ENCODE results near the gene C1orf21.

The C1orf21 gene

DNA sequence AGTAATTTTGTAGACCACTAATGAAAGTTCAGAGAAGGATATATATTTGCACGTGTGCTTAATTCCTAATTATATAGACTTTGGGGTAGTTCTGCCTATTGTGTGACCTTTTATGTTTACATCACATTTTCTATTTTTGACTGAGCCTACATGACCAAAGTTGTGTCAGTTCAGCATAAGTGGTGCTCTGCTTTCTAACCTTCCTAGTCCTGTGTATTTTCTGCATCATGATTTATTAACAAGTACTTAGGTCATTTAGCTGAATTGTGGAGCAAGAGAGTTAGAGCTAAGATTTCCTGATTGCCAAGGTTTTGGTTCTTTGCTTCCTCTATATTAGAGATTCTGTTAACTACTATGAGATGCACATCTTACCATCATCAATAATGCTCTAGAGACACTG lies 176.0 kb downstream of the C1orf21 start:
- no peak for DNase-seq

DNA sequence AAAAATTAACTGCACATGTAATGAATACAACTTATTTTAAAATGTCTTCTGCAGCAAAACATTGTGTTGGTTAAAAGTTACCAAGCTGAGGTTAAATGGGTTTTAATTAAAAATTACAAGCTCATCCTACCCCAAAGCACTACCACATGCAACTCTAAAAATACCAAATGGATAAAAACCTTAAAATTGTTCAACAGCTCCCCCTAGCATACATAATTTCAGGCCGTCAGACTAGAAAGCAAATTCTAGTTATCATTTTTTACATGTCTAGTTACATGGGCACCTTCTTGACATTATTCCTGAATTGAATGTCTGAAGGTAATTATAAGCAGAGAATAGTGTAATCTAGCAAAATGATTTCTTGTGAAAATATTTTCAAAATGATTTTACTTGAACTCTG lies 176.5 kb downstream of the C1orf21 start:
- DNase-seq = no peak

- no peak for DNase-seq
Observed at GRCh38 chr1:184567009-184567408, 180.2 kb downstream of the C1orf21 start.

DNA sequence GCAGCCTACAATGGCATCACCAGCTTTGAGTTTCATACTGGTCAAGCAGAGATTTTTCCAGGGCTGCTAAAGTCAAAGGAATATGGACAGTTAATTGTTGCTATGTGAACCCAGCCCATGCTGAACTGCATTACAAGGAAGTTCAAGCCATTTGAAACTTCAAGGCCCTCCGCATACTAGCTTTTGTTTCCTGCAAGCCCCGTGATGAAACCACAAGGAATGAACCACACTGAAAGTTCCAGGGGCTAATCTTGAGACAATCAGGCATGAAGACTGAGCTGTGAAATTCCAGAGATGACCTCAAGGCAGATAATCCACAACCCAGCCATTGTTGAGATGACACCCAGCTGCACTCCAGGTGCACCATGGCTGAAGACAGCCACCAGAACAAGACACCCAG lies 180.8 kb downstream of the C1orf21 start:
- DNase-seq = no peak

DNA sequence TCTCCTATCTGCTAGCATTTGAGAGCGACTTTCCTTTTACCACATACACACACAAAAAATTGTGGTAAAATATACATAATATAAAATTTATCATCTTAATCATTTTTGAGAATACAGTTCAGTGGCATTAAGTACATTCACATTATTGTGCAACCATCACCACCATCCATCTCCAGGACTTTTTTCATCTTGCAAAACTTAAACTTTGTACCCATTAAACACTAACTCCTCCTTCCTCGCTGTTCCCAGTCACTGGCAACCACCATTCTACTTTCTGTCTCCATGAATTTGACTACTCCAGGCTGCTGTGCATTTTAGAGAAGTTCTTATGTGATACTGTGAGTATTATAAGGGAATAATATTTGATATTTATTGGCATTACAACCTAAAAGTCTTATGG lies 181.3 kb downstream of the C1orf21 start:
- no peak for DNase-seq

GRCh38 chr1:184569106-184569505 lies 182.3 kb downstream of the C1orf21 start:
- no peak for DNase-seq

GRCh38 chr1:184574588-184574987 lies 187.8 kb downstream of the C1orf21 start:
- no peak for DNase-seq

DNA sequence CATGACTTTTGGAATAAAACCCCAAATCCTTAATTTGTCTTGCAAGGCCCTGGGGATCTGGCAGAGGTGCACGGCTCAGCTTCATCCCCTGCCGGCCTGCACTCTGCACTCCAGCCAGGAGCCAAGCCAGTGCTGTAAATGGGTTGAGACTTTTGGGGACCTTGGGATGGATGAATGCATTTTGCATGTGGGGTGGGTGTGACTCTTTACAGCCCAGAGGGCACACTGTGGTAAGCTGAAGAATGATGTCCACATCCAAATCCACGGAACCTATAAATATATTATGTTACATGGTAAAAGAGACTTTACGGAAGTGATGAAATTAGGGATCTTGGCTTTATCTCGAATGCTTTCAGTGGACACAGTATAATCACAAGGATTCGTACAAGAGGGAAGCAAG lies 190.0 kb downstream of the C1orf21 start:
- DNase-seq = no peak

DNA sequence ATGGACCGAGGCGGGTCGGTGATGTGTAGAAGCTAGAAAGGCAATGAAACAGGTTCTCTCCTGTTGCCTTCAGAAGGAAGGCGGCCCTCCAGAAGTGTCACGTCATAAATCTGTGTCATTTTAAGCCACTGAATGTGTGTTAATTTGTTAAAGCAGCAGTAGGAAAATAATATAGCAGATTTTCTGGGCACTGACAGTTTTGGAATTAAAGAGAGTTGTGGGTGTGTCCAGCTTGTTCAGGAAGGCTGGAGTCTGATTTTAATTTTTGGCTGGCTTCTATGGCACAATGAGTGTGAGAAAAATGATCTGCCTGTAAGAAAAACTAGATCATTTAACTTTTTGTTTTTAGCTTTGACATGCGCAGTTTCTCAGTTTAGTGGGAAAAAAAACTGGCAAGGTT lies 190.5 kb downstream of the C1orf21 start:
- no peak for DNase-seq

DNA sequence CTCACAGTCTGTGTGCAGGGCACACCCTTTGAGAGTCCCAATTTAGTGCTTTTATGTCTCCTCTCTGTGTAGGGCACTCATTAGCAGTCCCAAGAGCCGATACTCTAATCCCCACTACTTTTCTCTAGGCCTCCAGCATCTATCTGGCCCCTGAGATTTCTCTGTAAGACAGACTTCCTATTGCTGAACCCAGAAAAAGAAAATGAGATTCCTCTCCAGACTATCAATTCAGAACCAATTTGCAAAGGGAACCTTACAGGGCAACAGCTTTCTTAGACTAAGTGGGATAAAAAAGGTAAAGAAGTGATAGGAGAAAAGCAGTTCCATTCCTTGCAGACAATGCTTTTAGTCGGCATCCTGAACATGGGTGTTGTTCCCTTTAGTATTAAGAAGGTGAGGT lies 195.6 kb downstream of the C1orf21 start:
- DNase-seq = no peak

- DNase-seq = no peak
Observed at GRCh38 chr1:184583849-184584248, 197.0 kb downstream of the C1orf21 start.

- DNase-seq = no peak
Observed at GRCh38 chr1:184588701-184589100, 201.9 kb downstream of the C1orf21 start.

DNA sequence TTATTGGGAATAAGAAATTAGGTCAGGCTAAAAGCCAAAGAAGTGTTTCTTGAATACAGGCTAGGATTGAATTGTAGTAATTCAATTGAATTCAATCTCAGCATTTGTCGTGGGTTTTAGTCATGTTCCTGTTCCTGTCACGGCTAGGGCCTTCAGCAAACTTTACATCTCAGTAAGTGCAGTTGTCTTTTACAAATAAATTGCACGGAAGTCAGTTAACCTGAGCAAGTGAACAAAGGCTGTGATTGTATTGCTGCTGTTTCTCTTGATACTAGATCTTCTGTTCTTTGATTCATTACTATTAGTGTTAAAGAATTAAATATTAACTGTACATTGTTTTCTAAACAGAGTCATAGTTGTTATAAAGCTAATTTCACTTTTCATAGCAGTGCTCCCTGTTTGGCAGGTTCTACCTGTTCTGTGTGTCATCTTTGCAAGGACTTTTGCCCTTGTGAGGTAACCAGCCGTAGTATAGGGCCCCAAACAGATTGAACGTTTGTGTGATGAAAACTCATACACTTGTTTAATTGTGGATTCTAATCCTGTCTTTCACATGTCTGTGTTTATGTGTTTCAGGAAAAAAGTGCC lies 203.4 kb downstream of the C1orf21 start:
- no peak for DNase-seq

GRCh38 chr1:184593597-184593996 lies 206.8 kb downstream of the C1orf21 start:
- DNase-seq = no peak

- DNase-seq = no peak
Observed at GRCh38 chr1:184595596-184595995, 208.8 kb downstream of the C1orf21 start.

DNA sequence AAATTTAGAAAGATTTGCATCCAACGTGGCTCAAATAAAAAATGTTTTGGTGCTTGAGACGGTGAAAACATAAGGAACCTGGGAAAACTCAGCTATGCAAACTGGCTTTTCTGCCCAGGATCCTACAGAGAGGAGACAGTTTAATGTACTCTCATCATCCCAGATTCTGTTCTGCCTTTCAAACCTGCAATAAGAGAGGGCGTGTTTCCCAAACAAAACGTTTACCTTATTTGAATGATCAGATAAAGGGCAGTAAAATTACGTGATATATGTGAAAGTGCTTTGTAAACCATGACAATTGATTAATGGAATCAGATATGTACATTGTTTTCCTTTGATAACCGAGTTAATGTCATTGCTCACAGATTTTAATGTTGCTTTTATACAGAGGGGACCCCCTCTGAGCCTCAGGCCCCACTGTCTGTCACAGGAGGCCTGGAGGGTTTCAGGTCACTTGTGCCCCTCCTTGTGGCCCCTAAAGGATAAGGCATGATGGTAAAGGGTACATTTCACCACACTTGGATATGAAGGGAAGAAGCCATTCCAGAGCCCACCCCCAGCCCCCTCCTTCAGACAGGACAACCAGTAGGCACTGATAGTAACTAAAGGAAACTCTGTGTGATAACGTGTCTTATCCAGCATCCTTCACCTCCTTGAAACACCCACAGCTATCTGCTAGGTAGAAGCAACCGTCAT lies 210.3 kb downstream of the C1orf21 start:
- DNase-seq = no peak

GRCh38 chr1:184597650-184598357 lies 211.0 kb downstream of the C1orf21 start:
- DNase-seq = no peak

DNA sequence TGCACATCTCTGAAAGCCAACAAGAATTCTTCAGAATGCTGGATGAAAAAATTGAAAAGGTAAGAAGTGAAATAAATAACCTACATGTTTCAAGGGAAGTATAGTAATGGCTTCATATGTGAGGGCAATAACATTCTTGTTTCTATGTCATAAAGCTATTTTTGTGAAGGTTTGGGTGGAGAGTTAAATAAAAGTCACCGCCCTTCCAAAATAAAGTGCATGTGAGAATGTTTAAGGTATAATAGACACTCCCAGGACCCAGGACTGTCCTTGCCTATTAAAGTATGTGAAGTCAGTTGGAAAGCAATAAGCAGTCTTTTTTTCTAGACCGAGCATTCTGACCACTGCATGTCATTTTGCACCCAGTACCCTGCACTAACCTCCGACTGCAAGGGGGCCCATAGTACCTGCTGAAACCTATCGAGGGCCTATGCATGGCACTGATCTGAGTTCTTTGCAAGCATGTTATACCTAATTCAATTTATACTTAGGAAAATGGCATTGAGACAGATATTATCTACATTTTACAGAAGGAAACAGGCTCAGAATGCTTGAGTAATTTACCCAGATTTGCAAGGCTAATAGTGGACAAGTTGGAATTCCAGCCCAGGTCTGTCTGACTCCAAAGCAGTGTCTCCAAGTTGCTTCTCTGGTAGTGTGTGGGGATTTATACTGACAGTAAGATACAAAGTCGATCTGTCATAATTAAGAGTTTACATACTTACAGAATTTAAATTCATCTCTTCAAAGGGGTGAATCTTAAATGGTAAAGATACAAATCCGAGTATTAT lies 211.8 kb downstream of the C1orf21 start:
- DNase-seq = no peak

- DNase-seq = no peak
Observed at GRCh38 chr1:184604152-184604900, 217.5 kb downstream of the C1orf21 start.

DNA sequence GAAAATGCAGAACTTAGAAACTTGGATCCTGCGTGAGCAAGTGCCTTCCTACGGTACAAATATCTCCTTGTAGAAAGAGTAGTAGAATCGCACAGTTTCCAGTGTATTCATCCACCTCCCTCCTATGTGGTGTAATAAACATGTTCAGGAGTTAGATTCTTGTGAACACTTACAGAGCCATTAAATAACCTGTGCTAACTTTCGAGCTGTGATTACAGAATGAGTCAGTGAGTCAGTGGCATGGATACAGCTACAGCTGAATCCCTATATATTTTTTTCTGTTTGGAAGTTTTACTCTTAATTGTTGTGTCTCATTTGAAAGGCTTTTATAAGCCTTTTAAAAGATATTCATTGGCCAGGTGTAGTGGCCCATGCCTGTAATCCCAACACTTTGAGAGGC lies 219.1 kb downstream of the C1orf21 start:
- no peak for DNase-seq

- no peak for DNase-seq
Observed at GRCh38 chr1:184606786-184607185, 220.0 kb downstream of the C1orf21 start.

GRCh38 chr1:184608581-184608980 lies 221.8 kb downstream of the C1orf21 start:
- DNase-seq = no peak

GRCh38 chr1:184608990-184609389 lies 222.2 kb downstream of the C1orf21 start:
- DNase-seq = no peak

Data from CD4-positive, alpha-beta T cell treated with Interleukin-4 for 4 hours (primary cell).